IPS-20b (cell line): ENCODE data around the gene BRICD5.

Source experiments
- H3K27ac ChIP-seq: one replicate; pipeline ENCODE4 v1.5.1; 2013; ENCODE audit warnings: low read length
- H3K27me3 ChIP-seq: 2 replicates; pipeline ENCODE4 v1.6.1; 2013; ENCODE audit warnings: mild to moderate bottlenecking, low read length, inconsistent platforms; ENCODE audit not compliant: insufficient read depth
- H3K36me3 ChIP-seq: 2 replicates; pipeline ENCODE4 v1.6.1; 2013; ENCODE audit warnings: low read depth, mild to moderate bottlenecking, inconsistent platforms, low read length, moderate library complexity; ENCODE audit not compliant: insufficient read depth
- H3K4me1 ChIP-seq: 2 replicates; pipeline ENCODE4 v1.6.1; 2013; ENCODE audit warnings: mild to moderate bottlenecking, control low read depth, inconsistent platforms, low read length, moderate library complexity; ENCODE audit not compliant: insufficient read depth
- H3K4me3 ChIP-seq: 2 replicates; pipeline ENCODE4 v1.5.1; 2013; ENCODE audit warnings: mild to moderate bottlenecking, low read length, inconsistent platforms
- H3K9ac ChIP-seq: 2 replicates; pipeline ENCODE4 v1.6.1; 2013; ENCODE audit warnings: low read depth, mild to moderate bottlenecking, inconsistent platforms, low read length, moderate library complexity
- H3K9me3 ChIP-seq: 2 replicates; pipeline ENCODE4 v1.6.1; 2013; ENCODE audit warnings: mild to moderate bottlenecking, low read depth, low read length, inconsistent platforms; ENCODE audit not compliant: insufficient read depth

Gene BRICD5

GRCh38 chr16:2184346-2184745 is 26.3 kb downstream of the BRICD5 start:
- no peaks in the 10 kb centered on the region for H3K27me3 ChIP-seq
- H3K27ac ChIP-seq: no peak overlapping the region
- H3K9me3 ChIP-seq: no peaks in the 10 kb centered on the region
- no peaks in the 10 kb centered on the region for H3K36me3 ChIP-seq
- no peak overlapping the region for H3K4me3 ChIP-seq
- H3K9ac ChIP-seq: no peak overlapping the region
- H3K4me1 ChIP-seq: no peaks in the 10 kb centered on the region

DNA sequence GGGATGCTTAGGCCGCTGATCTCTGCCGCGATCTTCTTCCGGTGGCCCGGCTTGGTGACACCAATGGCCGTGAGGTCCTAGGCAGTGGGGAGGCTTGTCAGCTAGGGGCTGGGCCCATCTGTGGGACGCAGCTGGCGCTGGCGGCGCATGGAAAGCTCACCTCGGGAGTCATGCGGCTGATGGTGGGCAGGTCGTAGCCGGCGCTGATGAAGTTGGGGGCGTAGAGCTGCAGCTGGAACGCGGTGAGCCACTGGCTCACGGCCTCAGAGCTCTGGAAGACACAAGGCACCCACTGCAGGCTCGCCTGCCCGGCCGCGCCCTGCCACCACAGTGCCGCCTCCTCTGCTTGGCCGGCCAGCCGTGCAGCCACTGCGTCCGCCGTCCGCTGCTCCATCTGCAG is 27.0 kb downstream of the BRICD5 start:
- H3K9me3 ChIP-seq: no peaks in the 10 kb centered on the region
- H3K4me1 ChIP-seq: no peaks in the 10 kb centered on the region
- no peak overlapping the region for H3K4me3 ChIP-seq

DNA sequence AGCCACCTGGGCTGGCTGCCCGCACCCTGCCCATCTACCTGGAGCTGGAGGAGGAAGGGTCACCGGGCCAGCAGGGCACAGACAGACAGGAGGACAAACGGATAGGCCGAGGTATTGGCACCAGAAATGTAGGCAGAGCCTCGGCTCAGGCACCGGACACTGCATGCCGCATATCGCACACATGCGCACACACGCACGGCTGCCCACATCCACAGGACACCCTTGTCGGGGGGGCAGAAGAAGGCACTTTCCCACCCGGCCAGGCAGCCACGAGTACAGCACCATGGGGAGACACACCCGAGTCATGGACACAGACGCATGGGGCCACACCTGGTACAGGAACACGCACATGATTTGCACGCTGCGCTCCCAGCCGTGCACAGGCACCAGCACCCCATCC is 28.7 kb downstream of the BRICD5 start:
- Histone ChIP-seq H3K27me3 (no peaks in the 10 kb centered on the region), H3K36me3 (no peaks in the 10 kb centered on the region), H3K9ac (no peak overlapping the region), H3K4me3 (no peak overlapping the region), H3K9me3 (no peaks in the 10 kb centered on the region), H3K4me1 (no peaks in the 10 kb centered on the region), H3K27ac (no peak overlapping the region)

More for the DNA sequence above, 27.0 kb downstream of the BRICD5 start:
- Histone ChIP-seq H3K36me3 (no peaks in the 10 kb centered on the region), H3K27ac (no peak overlapping the region), H3K27me3 (no peaks in the 10 kb centered on the region), H3K9ac (no peak overlapping the region)

DNA sequence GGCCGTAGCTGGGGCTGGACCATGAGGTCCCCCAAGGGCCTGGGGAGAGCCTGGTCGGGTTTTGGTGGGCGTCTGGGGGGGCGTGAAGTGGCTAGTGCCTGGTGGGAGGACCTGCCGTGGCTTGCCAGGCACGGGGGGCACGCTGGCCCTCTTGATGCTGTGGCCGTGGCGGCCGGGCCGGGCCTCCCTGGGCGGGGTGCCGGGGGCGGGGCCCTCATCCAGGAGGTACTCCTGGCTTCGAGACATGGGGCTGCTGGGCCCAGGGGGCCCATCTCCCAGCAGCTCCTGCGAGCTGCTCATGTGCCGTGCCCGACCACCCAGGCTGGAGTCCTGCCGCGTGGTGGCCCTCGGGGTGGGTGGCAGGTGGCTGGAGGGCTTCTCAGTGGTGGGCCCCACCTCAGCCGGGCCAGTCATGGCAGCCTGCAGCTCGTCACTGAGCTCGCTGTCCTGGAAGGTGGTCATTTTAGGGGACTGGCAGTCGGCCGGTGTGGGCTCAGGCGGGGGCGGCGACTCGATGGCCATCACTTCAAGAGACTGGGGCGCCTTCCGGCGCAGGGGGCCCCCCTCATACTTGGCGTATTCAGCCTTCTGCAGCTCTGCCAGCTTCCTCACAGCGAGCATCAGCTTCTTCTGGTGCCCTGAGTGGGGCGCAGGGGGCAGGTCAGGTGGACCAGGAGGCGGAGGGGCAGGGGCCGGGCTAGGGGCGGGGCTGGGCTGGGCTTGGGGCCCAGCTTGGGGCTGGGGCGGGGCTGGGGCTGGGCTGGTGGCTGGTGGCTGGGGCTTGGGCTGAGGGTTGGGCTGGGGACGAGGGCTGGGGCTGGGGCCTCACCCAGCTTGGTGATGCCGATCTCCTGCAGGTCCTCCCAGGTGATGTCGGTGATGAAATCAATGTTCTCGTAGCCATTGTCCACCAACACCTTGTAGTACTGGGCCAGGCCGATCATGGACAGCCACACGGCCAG is 29.4 kb downstream of the BRICD5 start:
- Histone ChIP-seq H3K36me3 (peaks cover 1% of the 10 kb centered on the region; the same call in 1 of the 2 replicates), H3K4me3 (no peak overlapping the region), H3K4me1 (no peaks in the 10 kb centered on the region), H3K9ac (no peak overlapping the region), H3K27me3 (no peaks in the 10 kb centered on the region), H3K27ac (no peak overlapping the region), H3K9me3 (no peaks in the 10 kb centered on the region)

- no peaks in the 10 kb centered on the region for H3K4me1 ChIP-seq
- H3K36me3 ChIP-seq: peaks cover 9% of the 10 kb centered on the region
- H3K9ac ChIP-seq: no peak overlapping the region
- H3K9me3 ChIP-seq: no peaks in the 10 kb centered on the region
- no peaks in the 10 kb centered on the region for H3K27me3 ChIP-seq
- no peak overlapping the region for H3K4me3 ChIP-seq
- H3K27ac ChIP-seq: no peak overlapping the region
Measured at GRCh38 chr16:2180461-2180860, 30.2 kb downstream of the BRICD5 start.

DNA sequence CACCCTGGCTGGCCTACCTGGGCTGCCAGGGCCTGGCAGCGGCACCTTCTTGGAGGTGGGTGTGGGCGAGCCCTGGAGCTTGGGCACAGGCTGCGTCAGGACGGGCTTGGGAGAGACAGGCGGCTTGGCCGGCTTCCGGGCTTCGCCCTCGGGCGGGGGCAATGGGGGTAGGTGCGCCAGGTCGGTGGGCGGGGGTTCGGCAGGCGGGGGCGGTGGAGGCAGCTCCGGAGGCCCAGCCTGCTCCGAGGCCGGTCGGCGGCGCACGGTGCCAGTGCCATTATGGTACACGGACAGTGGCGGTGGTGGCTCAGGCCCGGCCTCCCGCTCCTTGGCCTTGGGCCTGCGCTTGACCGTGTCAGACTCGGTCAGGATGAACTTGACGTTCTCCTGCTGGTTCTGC is 31.1 kb downstream of the BRICD5 start:
- Histone ChIP-seq H3K9ac (no peak overlapping the region), H3K27ac (no peak overlapping the region)

GRCh38 chr16:2179107-2179501 is 31.6 kb downstream of the BRICD5 start:
- Histone ChIP-seq H3K9me3 (no peaks in the 10 kb centered on the region), H3K4me3 (no peak overlapping the region), H3K27me3 (no peaks in the 10 kb centered on the region), H3K9ac (no peak overlapping the region), H3K27ac (no peak overlapping the region), H3K4me1 (no peaks in the 10 kb centered on the region), H3K36me3 (peaks cover 23% of the 10 kb centered on the region)

More for the DNA sequence above, 31.1 kb downstream of the BRICD5 start:
- Histone ChIP-seq H3K4me1 (no peaks in the 10 kb centered on the region), H3K36me3 (peaks cover 18% of the 10 kb centered on the region), H3K27me3 (no peaks in the 10 kb centered on the region), H3K9me3 (no peaks in the 10 kb centered on the region), H3K4me3 (no peak overlapping the region)

GRCh38 chr16:2178321-2179106 is 32.1 kb downstream of the BRICD5 start:
- Histone ChIP-seq H3K27ac (no peak overlapping the region), H3K9ac (no peak overlapping the region), H3K4me1 (no peaks in the 10 kb centered on the region), H3K36me3 (peaks cover 27% of the 10 kb centered on the region), H3K4me3 (no peak overlapping the region), H3K9me3 (no peaks in the 10 kb centered on the region), H3K27me3 (no peaks in the 10 kb centered on the region)

GRCh38 chr16:2177561-2177960 is 33.1 kb downstream of the BRICD5 start:
- no peak overlapping the region for H3K9ac ChIP-seq
- no peaks in the 10 kb centered on the region for H3K9me3 ChIP-seq
- H3K4me3 ChIP-seq: no peak overlapping the region
- H3K27me3 ChIP-seq: no peaks in the 10 kb centered on the region
- no peak overlapping the region for H3K27ac ChIP-seq
- H3K36me3 ChIP-seq: peaks cover 34% of the 10 kb centered on the region
- H3K4me1 ChIP-seq: no peaks in the 10 kb centered on the region

- no peaks in the 10 kb centered on the region for H3K9me3 ChIP-seq
- H3K9ac ChIP-seq: no peak overlapping the region
- no peak overlapping the region for H3K27ac ChIP-seq
- no peaks in the 10 kb centered on the region for H3K27me3 ChIP-seq
- H3K36me3 ChIP-seq: peaks cover 36% of the 10 kb centered on the region
- no peaks in the 10 kb centered on the region for H3K4me1 ChIP-seq
- no peak overlapping the region for H3K4me3 ChIP-seq
Measured at GRCh38 chr16:2177101-2177500, 33.6 kb downstream of the BRICD5 start.

- peaks cover 43% of the 10 kb centered on the region for H3K36me3 ChIP-seq
- no peaks in the 10 kb centered on the region for H3K4me1 ChIP-seq
- no peak overlapping the region for H3K4me3 ChIP-seq
- no peak overlapping the region for H3K27ac ChIP-seq
- H3K9me3 ChIP-seq: no peaks in the 10 kb centered on the region
- no peak overlapping the region for H3K9ac ChIP-seq
- no peaks in the 10 kb centered on the region for H3K27me3 ChIP-seq
Measured at GRCh38 chr16:2176047-2176446, 34.6 kb downstream of the BRICD5 start.

- no peaks in the 10 kb centered on the region for H3K9me3 ChIP-seq
- no peaks in the 10 kb centered on the region for H3K4me1 ChIP-seq
- no peak overlapping the region for H3K9ac ChIP-seq
- H3K4me3 ChIP-seq: no peak overlapping the region
- no peak overlapping the region for H3K27ac ChIP-seq
- H3K27me3 ChIP-seq: no peaks in the 10 kb centered on the region
- H3K36me3 ChIP-seq: peaks cover 43% of the 10 kb centered on the region
Measured at GRCh38 chr16:2175454-2175853, 35.2 kb downstream of the BRICD5 start.
